Fibroblast of pulmonary artery (primary cell): ENCODE measurements around the gene NPHP1.
"Not testable (repeated sequence)": the region's sequence is repeated elsewhere in the genome, so short reads cannot be mapped to it uniquely, and the experiment has no call there.

Experiments
- DNase-seq: peaks from one replicate; pipeline ENCODE4 v3.0.0-alpha.2; 2010; ENCODE audit warnings: low read depth
- H3K4me3 ChIP-seq: replicated peaks from 2 replicates; pipeline ENCODE4 v1.5.1; 2011; ENCODE audit warnings: low read depth, mild to moderate bottlenecking, control low read depth, low read length, moderate library complexity
- CTCF ChIP-seq: IDR thresholded peaks from 2 replicates; pipeline ENCODE4 v1.5.1; 2011; ENCODE audit warnings: mild to moderate bottlenecking, control low read depth, low read length, inconsistent platforms; ENCODE audit errors: missing control alignments

NPHP1 gene

GRCh38 chr2:110173523-110173922, 31.3 kb downstream of the NPHP1 start:
- DNase-seq, result peak; percentile 53
- no peak for TF ChIP-seq CTCF
- H3K4me3 ChIP-seq, result no peak overlapping the region

GRCh38 chr2:110172506-110172905, 32.3 kb downstream of the NPHP1 start:
- no peak overlapping the region for H3K4me3 ChIP-seq
- TF ChIP-seq CTCF, result no peak
- no peak for DNase-seq

GRCh38 chr2:110170102-110170501, 34.7 kb downstream of the NPHP1 start:
- no peak for TF ChIP-seq CTCF
- no peak overlapping the region for H3K4me3 ChIP-seq
- DNase-seq, result no peak

GRCh38 chr2:110167326-110168000, 37.4 kb downstream of the NPHP1 start:
- H3K4me3 ChIP-seq, result no peak overlapping the region
- DNase-seq, result no peak
- TF ChIP-seq CTCF, result no peak

- TF ChIP-seq CTCF, result no peak
- peak; percentile 53 for DNase-seq
- H3K4me3 ChIP-seq, result no peak overlapping the region
Measured at GRCh38 chr2:110166266-110166665, 38.5 kb downstream of the NPHP1 start.

GRCh38 chr2:110157153-110157793, 47.5 kb downstream of the NPHP1 start:
- no peak overlapping the region for H3K4me3 ChIP-seq
- DNase-seq, result peak; percentile 88
- TF ChIP-seq CTCF, result peak; percentile 93

GRCh38 chr2:110154828-110155227, 50.0 kb downstream of the NPHP1 start:
- not testable (repeated sequence) for H3K4me3 ChIP-seq, DNase-seq

GRCh38 chr2:110154188-110154587, 50.6 kb downstream of the NPHP1 start:
- H3K4me3 ChIP-seq, DNase-seq: not testable (repeated sequence)
